ENCODE data around the gene DCXR.

- TF ChIP-seq, protein P1, sequence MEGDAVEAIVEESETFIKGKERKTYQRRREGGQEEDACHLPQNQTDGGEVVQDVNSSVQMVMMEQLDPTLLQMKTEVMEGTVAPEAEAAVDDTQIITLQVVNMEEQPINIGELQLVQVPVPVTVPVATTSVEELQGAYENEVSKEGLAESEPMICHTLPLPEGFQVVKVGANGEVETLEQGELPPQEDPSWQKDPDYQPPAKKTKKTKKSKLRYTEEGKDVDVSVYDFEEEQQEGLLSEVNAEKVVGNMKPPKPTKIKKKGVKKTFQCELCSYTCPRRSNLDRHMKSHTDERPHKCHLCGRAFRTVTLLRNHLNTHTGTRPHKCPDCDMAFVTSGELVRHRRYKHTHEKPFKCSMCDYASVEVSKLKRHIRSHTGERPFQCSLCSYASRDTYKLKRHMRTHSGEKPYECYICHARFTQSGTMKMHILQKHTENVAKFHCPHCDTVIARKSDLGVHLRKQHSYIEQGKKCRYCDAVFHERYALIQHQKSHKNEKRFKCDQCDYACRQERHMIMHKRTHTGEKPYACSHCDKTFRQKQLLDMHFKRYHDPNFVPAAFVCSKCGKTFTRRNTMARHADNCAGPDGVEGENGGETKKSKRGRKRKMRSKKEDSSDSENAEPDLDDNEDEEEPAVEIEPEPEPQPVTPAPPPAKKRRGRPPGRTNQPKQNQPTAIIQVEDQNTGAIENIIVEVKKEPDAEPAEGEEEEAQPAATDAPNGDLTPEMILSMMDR (IDR thresholded peaks at IDR 0.05) = no peak
- no peak for TF ChIP-seq POLR2AphosphoS5 (IDR thresholded peaks at IDR 0.05)
These were observed 42.7 kb upstream of the DCXR start for GRCh38 chr17:82080048-82080788.
